H9 (cell line): ENCODE results near the gene TNPO2. TPM values are rescaled to one million over a fixed set of nuclear protein-coding genes. Genes with fewer than 3 reads are reported as not detected.

Experiments used
- DNase-seq: peaks from one replicate; pipeline ENCODE4 v3.0.0-alpha.2; 2017
- H2AFZ ChIP-seq: one replicate; pipeline ENCODE4 v1.6.1; 2013; ENCODE audit warnings: mild to moderate bottlenecking, low read length, control low read depth, moderate library complexity
- H2AK5ac ChIP-seq: 2 replicates; pipeline ENCODE4 v1.6.1; 2013; ENCODE audit warnings: low read length, control low read depth, mixed read lengths; ENCODE audit not compliant: insufficient read length
- H2BK120ac ChIP-seq: one replicate; pipeline ENCODE4 v1.6.1; 2013; ENCODE audit warnings: low read depth, mild to moderate bottlenecking, low read length, control low read depth, inconsistent platforms; ENCODE audit not compliant: poor library complexity, severe bottlenecking
- H2BK12ac ChIP-seq: 2 replicates; pipeline ENCODE4 v1.6.1; 2013; ENCODE audit warnings: low read length, control low read depth, mixed read lengths, low read depth; ENCODE audit not compliant: insufficient read length
- H2BK15ac ChIP-seq: 2 replicates; pipeline ENCODE4 v1.6.1; 2013; ENCODE audit warnings: low read depth, low read length, control low read depth
- H2BK20ac ChIP-seq: one replicate; pipeline ENCODE4 v1.6.1; 2013; ENCODE audit warnings: low read depth, mild to moderate bottlenecking, low read length, control low read depth, inconsistent platforms; ENCODE audit not compliant: poor library complexity, severe bottlenecking
- H2BK5ac ChIP-seq: 2 replicates; pipeline ENCODE4 v1.6.1; 2013; ENCODE audit warnings: low read length, control low read depth, mixed read lengths; ENCODE audit not compliant: insufficient read length
- H3K14ac ChIP-seq: 2 replicates; pipeline ENCODE4 v1.6.1; 2013; ENCODE audit warnings: low read length, control low read depth; ENCODE audit not compliant: insufficient read depth
- H3K18ac ChIP-seq: 2 replicates; pipeline ENCODE4 v1.6.1; 2013; ENCODE audit warnings: low read depth, mild to moderate bottlenecking, mixed read lengths, low read length, control low read depth; ENCODE audit not compliant: insufficient read length
- H3K23ac ChIP-seq: 2 replicates; pipeline ENCODE4 v1.6.1; 2013; ENCODE audit warnings: low read length, control low read depth, mixed read lengths, low read depth; ENCODE audit not compliant: insufficient read length
- H3K23me2 ChIP-seq: 2 replicates; pipeline ENCODE4 v1.6.1; 2013; ENCODE audit warnings: low read depth, mild to moderate bottlenecking, mixed read lengths, low read length, control low read depth; ENCODE audit not compliant: insufficient read length, poor library complexity, severe bottlenecking
- H3K27ac ChIP-seq: 2 replicates; pipeline ENCODE4 v1.5.1; 2013; ENCODE audit warnings: low read length, control low read depth, mixed read lengths, low read depth; ENCODE audit not compliant: insufficient read length
- H3K27me3 ChIP-seq: 2 replicates; pipeline ENCODE4 v1.6.1; 2013; ENCODE audit warnings: low read length, control low read depth, inconsistent platforms; ENCODE audit not compliant: insufficient read depth
- H3K4ac ChIP-seq: 2 replicates; pipeline ENCODE4 v1.6.1; 2013; ENCODE audit warnings: low read depth, mild to moderate bottlenecking, control low read depth, inconsistent platforms, low read length, moderate library complexity
- H3K4me1 ChIP-seq: 2 replicates; pipeline ENCODE4 v1.6.1; 2013; ENCODE audit warnings: low read length, control low read depth, inconsistent platforms; ENCODE audit not compliant: insufficient read depth
- H3K4me2 ChIP-seq: 2 replicates; pipeline ENCODE4 v1.6.1; 2013; ENCODE audit warnings: low read length, control low read depth, mixed read lengths; ENCODE audit not compliant: insufficient read length, insufficient read depth
- H3K56ac ChIP-seq: 2 replicates; pipeline ENCODE4 v1.6.1; 2013; ENCODE audit warnings: low read depth, mild to moderate bottlenecking, mixed read lengths, low read length, control low read depth; ENCODE audit not compliant: insufficient read length
- H3K79me1 ChIP-seq: 2 replicates; pipeline ENCODE4 v1.6.1; 2013; ENCODE audit warnings: low read depth, mild to moderate bottlenecking, moderate library complexity, low read length, control low read depth, inconsistent platforms; ENCODE audit not compliant: insufficient read depth, poor library complexity, severe bottlenecking
- H3K79me2 ChIP-seq: 2 replicates; pipeline ENCODE4 v1.6.1; 2013; ENCODE audit warnings: low read length, control low read depth, inconsistent platforms; ENCODE audit not compliant: insufficient read depth
- H3K9ac ChIP-seq: 2 replicates; pipeline ENCODE4 v1.6.1; 2013; ENCODE audit warnings: low read length, control low read depth, mixed read lengths; ENCODE audit not compliant: insufficient read length; ENCODE audit errors: extremely low read depth
- H3K9me3 ChIP-seq: one replicate; pipeline ENCODE4 v1.6.1; 2013; ENCODE audit warnings: low read depth, low read length, inconsistent platforms; ENCODE audit not compliant: control insufficient read depth
- H3T11ph ChIP-seq: one replicate; pipeline ENCODE4 v1.6.1; 2013; ENCODE audit warnings: mild to moderate bottlenecking, low read length, control low read depth, inconsistent platforms
- H4K20me1 ChIP-seq: one replicate; pipeline ENCODE4 v1.6.1; 2013; ENCODE audit not compliant: control insufficient read depth, insufficient read length, insufficient read depth
- H4K5ac ChIP-seq: 2 replicates; pipeline ENCODE4 v1.6.1; 2013; ENCODE audit warnings: low read depth, mild to moderate bottlenecking, mixed read lengths, low read length, control low read depth; ENCODE audit not compliant: insufficient read length
- H4K8ac ChIP-seq: replicated peaks from 2 replicates; pipeline ENCODE4 v1.6.1; 2013; ENCODE audit warnings: low read length, control low read depth, mixed read lengths, low read depth; ENCODE audit not compliant: insufficient read length
- H4K91ac ChIP-seq: 2 replicates; pipeline ENCODE4 v1.6.1; 2013; ENCODE audit warnings: low read depth, mild to moderate bottlenecking, moderate library complexity, mixed read lengths, low read length, control low read depth; ENCODE audit not compliant: insufficient read length
- H3K27ac Mint-ChIP-seq, 3 experiments: 2 replicates in 2 of 3; 3 replicates in 1 of 3; pipeline ENCODE4 v1.8.0; 2020 to 2021; ENCODE audit warnings: mixed read lengths in 3 of 3, mild to moderate bottlenecking in 1 of 3, moderate library complexity in 1 of 3
- H3K27me3 Mint-ChIP-seq: 2 replicates; pipeline ENCODE4 v1.8.0; 2021; ENCODE audit warnings: low read depth, mild to moderate bottlenecking, moderate library complexity, mixed read lengths
- H3K36me3 Mint-ChIP-seq, 3 experiments: 2 replicates in 2 of 3; 3 replicates in 1 of 3; pipeline ENCODE4 v1.8.0; 2020 to 2021; ENCODE audit warnings: low read depth in 3 of 3, mixed read lengths in 3 of 3; ENCODE audit not compliant: insufficient read depth in 1 of 3
- H3K4me1 Mint-ChIP-seq, 2 experiments: 2 replicates each; pipeline ENCODE4 v1.8.0; 2020; ENCODE audit warnings: mixed read lengths in 2 of 2
- H3K4me3 Mint-ChIP-seq, 2 experiments: 2 replicates in 1 of 2; 3 replicates in 1 of 2; pipeline ENCODE4 v1.8.0; 2020 to 2021; ENCODE audit warnings: mild to moderate bottlenecking in 2 of 2, mixed read lengths in 2 of 2, moderate library complexity in 1 of 2
- H3K9me3 Mint-ChIP-seq, 2 experiments: 2 replicates in 1 of 2; 3 replicates in 1 of 2; pipeline ENCODE4 v1.8.0; 2020; ENCODE audit warnings: mild to moderate bottlenecking in 2 of 2, mixed read lengths in 2 of 2, moderate library complexity in 1 of 2
- CTCF ChIP-seq: fragments of 200-600 bp; sonication (generic); conservative IDR thresholded peaks from 3 replicates; pipeline ENCODE4 v1.8.0; 2021; ENCODE audit warnings: antibody characterized with exemption, mild to moderate bottlenecking
- WGBS: extraction: QIAGEN DNeasy Blood & Tissue Kit; methylation state at CpG from one replicate; pipeline ENCODE4 v1.1.7; 2013; ENCODE audit warnings: missing lambda C conversion rate, low lambda C conversion rate, mixed read lengths; ENCODE audit not compliant: insufficient read length; ENCODE audit errors: extremely low coverage; 5-methylcytosine and 5-hydroxymethylcytosine counted together
- total RNA-seq: library from RNA; stranded (reverse); gene quantifications from 2 replicates; pipeline ENCODE4 v1.2.1, GENCODE V29; 2021

Gene TNPO2
- total RNA-seq, 1 experiment from 2014 or later = 159 TPM

- Histone ChIP-seq H3K27ac (no peak overlapping the region), H4K20me1 (no peaks in the 10 kb centered on the region), H3K56ac (no peak overlapping the region), H3K79me1 (no peaks in the 10 kb centered on the region), H3K18ac (no peak overlapping the region), H2AK5ac (no peak overlapping the region), H3K14ac (no peak overlapping the region), H3K4me1 (no peaks in the 10 kb centered on the region), H2BK20ac (no peak overlapping the region), H4K91ac (no peak overlapping the region), H3K79me2 (no peaks in the 10 kb centered on the region), H3K9ac (no peak overlapping the region), H2AFZ (no peak overlapping the region), H4K5ac (no peak overlapping the region), H2BK5ac (no peak overlapping the region), H3K23me2 (no peaks in the 10 kb centered on the region), H2BK12ac (no peak overlapping the region), H3K4ac (no peak overlapping the region), H3K4me2 (no peak overlapping the region), H3T11ph (no peak overlapping the region), H3K27me3 (no peaks in the 10 kb centered on the region), H4K8ac (no peak overlapping the region), H3K23ac (no peak overlapping the region), H3K9me3 (no peaks in the 10 kb centered on the region), H2BK120ac (no peak overlapping the region), H2BK15ac (no peak overlapping the region)
- WGBS = no CpG with 5 or more reads among the region's 3 CpGs
- no peak overlapping the region for H3K27ac Mint-ChIP-seq
- H3K36me3 Mint-ChIP-seq = peaks cover 0 to 4% (median 2%) of the 10 kb centered on the region in 3 experiments; a peak in 5 of 7 replicates
- no peak for TF ChIP-seq CTCF
- no peaks in the 10 kb centered on the region; the same call in 1 of the 2 replicates for H3K27me3 Mint-ChIP-seq
- H3K4me1 Mint-ChIP-seq = peaks cover 2 to 7% of the 10 kb centered on the region in 2 experiments; a peak in 2 of 4 replicates
- no peak for DNase-seq
- peaks cover 0 to 2% of the 10 kb centered on the region in 2 experiments; a peak in 1 of 5 replicates for H3K9me3 Mint-ChIP-seq
- no peak overlapping the region for H3K4me3 Mint-ChIP-seq
These were observed 37.9 kb downstream of the TNPO2 start for GRCh38 chr19:12685831-12686230.
